ENCODE measurements around the gene PRKCA. TPM values are rescaled to one million over a fixed set of nuclear protein-coding genes. Genes with fewer than 3 reads are reported as not detected.

PRKCA gene
- total RNA-seq, 4 donors from 2014 or later = 9.0 to 76.1 (median 15.1) TPM

DNA sequence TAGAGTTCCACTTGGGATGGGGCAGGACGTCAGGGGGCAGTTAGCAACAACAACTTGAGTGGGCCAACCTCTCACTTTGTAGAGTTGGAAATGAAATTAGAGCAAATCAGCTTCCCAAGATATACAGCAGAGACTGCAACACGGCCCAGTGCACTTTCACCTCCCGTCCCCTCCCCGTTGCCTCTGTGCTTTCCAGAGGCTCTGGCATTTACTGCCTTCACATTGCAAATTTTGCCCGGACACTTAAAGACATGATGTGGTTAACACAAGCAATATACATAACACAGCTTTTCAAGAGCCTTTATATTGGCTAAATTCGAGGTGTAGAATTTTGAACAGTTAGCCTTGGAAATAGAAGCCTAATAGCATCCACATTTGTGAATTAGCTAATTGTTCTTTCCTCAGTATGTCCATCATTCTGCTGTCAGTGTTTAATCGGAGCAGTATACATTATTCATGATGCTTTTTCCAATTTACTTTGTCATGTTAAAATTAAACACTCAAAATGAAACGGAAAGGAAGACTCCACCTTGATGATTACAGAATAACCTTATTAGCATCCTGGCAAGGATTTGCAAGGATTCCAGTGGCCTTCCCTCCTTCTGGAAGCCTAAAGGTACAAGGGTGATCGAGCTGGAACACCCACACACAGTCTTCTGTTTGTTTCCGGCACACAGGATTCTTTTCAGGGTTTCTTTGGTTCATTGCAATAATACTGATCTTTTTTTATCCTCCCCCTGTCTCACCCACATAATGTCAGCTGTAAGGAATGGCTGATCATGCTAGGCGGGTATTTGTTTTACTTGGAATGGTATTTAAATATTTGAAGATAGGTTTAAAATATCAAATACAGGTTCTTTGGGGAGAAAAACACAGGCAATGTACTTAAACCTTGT, 341.6 kb downstream of the PRKCA start:
- no peaks in the 10 kb centered on the region for H3K9me3 ChIP-seq
- TF ChIP-seq POLR2A (IDR thresholded peaks at IDR 0.05) (no peak), CTCF (IDR thresholded peaks at IDR 0.05) (no peak)
- no peak overlapping the region for H3K4me3 ChIP-seq
- H3K36me3 ChIP-seq = no peaks in the 10 kb centered on the region
- no peaks in the 10 kb centered on the region for H3K27me3 ChIP-seq
- no peak for DNase-seq
- H3K4me1 ChIP-seq = no peaks in the 10 kb centered on the region
- no peak overlapping the region for H3K27ac ChIP-seq
- intact Hi-C loops (cut with DNase I; ENCODE audit: low total_unique reads) = no loop called here

- no peak for TF ChIP-seq POLR2A (IDR thresholded peaks at IDR 0.05)
- no peak overlapping the region for H3K27ac ChIP-seq
- H3K27me3 ChIP-seq = no peaks in the 10 kb centered on the region
- no peak for DNase-seq
- no peaks in the 10 kb centered on the region for H3K9me3 ChIP-seq
- H3K4me3 ChIP-seq = no peak overlapping the region
- H3K4me1 ChIP-seq = no peaks in the 10 kb centered on the region
- intact Hi-C loops (cut with DNase I; ENCODE audit: low total_unique reads) = no loop called here
- H3K36me3 ChIP-seq = no peaks in the 10 kb centered on the region
Observed at GRCh38 chr17:66645259-66645658, 342.8 kb downstream of the PRKCA start.

DNA sequence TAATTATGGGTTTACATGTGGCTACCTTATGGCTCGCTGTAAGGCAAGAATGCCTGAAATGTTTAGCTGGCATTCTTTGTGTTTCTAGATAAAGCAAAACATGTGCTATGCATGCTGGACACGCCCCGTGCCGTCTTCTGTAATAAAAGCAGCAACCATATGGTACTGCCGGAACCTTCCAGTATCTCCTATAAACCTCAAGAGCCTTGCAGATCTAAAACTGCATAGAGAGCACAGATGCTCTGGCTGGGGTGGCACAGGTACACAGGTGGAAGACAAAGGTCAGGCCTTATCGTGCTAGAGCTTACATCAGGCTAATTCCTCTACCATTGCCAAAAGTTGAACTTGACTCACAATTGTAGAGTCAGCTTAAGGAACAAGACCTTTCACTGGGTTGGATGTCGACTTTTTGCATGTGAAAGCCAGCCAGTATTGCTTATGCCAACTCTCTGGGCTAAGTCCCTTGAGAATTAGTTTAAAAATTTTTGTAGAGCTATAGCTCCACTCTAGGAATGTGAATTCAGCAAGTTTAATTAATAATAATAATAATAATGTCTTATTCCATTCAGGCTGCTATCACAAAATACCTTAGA, 345.1 kb downstream of the PRKCA start:
- Histone ChIP-seq H3K27me3 (no peaks in the 10 kb centered on the region), H3K9me3 (no peaks in the 10 kb centered on the region), H3K4me1 (no peaks in the 10 kb centered on the region), H3K27ac (no peak overlapping the region), H3K4me3 (no peak overlapping the region), H3K36me3 (no peaks in the 10 kb centered on the region)
- no peak for DNase-seq
- no peak for TF ChIP-seq CTCF (IDR thresholded peaks at IDR 0.05)
- intact Hi-C loops (cut with DNase I; ENCODE audit: low total_unique reads) = no loop called here

DNA sequence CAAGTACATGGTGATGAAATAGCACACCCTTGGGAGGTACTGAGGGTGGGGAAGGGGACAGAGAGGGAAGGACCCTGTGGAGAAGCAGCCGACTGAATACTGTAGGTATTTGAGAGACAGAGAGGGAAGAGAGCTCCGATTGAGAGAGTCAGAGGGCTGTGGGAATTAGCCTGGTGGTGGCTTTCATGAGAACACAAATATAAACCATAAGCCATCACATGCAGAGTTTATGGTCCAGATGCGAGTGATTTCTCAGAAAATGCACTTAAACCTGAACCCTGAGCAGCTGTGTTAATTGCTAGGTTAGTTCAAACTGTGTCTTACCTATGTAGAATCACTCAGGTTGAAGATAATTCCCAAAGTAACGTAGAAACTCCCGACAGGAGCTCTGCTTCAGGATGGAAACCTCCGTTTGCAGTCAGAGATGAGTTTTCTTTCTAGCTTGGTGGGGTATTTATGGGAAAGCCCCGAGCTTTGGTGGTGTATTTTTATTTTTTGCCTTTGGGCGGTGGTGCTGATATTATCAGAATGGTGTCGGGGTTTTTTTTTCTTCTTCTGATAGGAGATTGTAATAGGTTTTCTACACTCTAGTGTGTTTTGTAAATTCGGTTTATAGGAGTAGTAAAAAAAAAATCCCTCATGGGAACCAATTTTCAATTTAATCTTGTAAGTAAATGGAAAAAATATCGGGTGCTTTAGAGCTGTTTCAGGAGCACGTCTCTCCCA, 347.6 kb downstream of the PRKCA start:
- intact Hi-C loops (cut with DNase I; ENCODE audit: low total_unique reads) = no loop called here
- DNase-seq = no peak
- H3K27me3 ChIP-seq = no peaks in the 10 kb centered on the region
- no peaks in the 10 kb centered on the region for H3K9me3 ChIP-seq
- TF ChIP-seq CTCF (IDR thresholded peaks at IDR 0.05) = no peak
- TF ChIP-seq POLR2A (IDR thresholded peaks at IDR 0.05) = no peak
- no peak overlapping the region for H3K4me3 ChIP-seq
- H3K27ac ChIP-seq = no peak overlapping the region
- no peaks in the 10 kb centered on the region for H3K4me1 ChIP-seq
- H3K36me3 ChIP-seq = no peaks in the 10 kb centered on the region

DNA sequence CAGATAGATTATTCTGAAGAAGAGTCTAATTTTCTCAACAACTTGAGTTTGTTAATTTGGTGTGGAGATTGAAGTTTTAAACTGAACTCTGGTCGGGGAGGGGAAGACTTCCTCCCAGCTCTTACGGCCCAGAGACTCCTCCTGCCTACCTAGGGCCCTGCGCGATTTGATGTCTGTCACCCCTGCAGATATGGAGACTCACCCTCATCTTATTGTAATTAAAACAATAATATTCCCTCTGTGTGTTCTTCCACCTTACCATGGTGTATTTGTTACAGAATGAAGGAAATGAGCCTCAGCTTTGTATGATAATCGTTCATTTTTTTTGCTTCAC, 348.1 kb downstream of the PRKCA start:
- no peak overlapping the region for H3K27ac ChIP-seq
- no peak for DNase-seq
- no peaks in the 10 kb centered on the region for H3K36me3 ChIP-seq
- H3K4me1 ChIP-seq = no peaks in the 10 kb centered on the region
- intact Hi-C loops (cut with DNase I; ENCODE audit: low total_unique reads) = no loop called here
- no peaks in the 10 kb centered on the region for H3K27me3 ChIP-seq
- no peak for TF ChIP-seq POLR2A (IDR thresholded peaks at IDR 0.05)
- no peak for TF ChIP-seq CTCF (IDR thresholded peaks at IDR 0.05)
- no peak overlapping the region for H3K4me3 ChIP-seq
- no peaks in the 10 kb centered on the region for H3K9me3 ChIP-seq

All from uterus (tissue), 4 donors.